GM19238 (cell line): ENCODE data around the gene C1QTNF12.

Experiments
- DNase-seq: peaks from one replicate; pipeline ENCODE4 v3.0.0; 2011; ENCODE audit warnings: low spot score; ENCODE audit not compliant: insufficient read length

Gene C1QTNF12

DNA sequence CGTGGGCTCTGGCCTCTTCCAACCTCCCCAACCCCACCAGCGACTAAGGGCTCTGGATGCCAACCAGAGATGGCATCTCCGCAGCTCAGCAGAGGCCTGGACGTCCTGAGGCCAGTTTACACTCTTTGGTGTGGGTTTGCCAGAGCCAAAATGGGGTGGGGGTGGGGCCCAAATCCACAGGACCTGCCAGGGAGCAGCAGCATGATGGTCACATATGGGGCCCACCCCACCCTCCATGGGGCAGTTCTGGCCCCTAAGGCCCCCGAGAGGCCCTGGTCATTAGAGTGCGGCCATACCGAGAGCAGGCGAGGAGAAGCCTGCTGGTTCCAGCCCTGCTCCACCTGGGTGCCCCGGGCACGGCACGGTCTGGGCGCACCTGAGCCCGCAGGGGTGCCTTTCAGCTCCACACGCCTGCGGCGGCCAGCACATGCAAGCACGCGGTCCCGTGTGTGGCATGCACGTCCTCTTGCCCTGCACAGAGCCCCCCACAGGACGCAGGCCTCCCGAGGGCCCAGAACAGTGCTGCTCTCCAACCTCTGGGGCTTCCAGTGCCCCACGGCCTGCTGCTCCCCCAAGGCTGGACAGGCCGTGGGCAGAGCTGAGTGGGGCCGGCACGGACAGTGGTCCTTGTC, 4.8 kb downstream of the C1QTNF12 start:
- no peak for DNase-seq

DNA sequence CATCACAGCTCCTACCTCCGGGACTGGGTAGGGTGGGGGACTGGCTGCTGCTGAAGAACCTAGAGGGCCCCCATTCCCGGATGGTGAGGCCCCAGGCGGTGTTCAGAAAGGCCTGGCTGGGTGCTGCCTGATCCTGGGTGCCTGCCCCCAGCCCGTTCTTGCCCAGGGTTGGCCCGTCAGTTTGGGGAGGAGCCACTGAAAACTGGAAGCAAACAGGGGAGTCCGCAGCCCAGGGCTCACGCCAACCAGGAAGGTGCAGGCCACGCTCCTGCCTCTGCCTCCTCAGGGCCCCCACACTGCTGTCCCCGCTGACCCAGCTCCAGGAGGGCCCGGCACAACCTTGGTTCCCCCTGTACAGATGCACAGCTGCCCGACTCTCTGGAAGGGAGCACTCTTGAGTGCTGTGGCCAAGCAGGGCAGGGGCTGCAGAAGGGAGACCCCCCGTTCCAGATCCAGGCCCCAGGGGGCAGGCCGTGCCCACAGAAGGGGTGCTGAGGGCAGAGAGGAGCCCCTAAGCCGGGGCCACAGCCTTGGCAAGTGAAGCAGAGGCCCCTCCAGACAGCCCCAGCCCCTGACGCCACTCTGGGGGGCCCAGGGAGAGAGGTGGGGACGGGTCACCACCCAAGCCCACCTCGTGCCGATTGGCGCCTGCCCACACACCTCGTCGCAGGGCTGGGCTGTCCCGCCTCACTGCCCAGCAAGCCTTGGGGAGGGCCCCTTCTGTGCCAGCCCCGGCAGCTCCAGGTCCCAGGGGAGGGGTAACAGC, 5.5 kb downstream of the C1QTNF12 start:
- DNase-seq: no peak

- DNase-seq: no peak
Observed at GRCh38 chr1:1240348-1240732, 6.2 kb downstream of the C1QTNF12 start.

- no peak for DNase-seq
Observed at GRCh38 chr1:1239614-1240347, 6.7 kb downstream of the C1QTNF12 start.

GRCh38 chr1:1239227-1239613, 7.3 kb downstream of the C1QTNF12 start:
- DNase-seq: no peak

DNA sequence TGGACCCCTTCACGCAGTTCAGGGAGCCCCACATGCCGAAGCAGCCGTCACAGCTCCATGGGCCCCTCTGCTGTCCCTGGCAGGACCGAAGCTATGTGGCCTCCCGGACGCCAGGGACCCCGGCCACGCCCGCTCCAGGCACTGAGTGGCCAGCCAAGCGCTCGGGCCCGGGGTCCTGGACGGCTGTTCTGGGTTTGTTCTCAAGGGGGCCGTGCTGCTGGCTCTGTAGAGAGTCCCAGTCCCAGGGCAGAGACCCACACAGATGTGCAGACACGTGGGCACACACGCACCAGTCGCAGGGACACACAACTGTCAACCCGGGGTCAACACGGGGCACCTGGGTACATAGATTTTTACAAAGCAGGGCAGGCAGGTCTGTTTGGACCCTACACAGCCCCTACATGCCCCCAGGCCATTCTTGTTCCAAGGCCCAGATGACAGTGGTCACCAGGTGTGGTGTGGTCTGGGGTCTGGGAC, 7.8 kb downstream of the C1QTNF12 start:
- DNase-seq: no peak

GRCh38 chr1:1237874-1238701, 8.4 kb downstream of the C1QTNF12 start:
- DNase-seq: no peak

- no peak for DNase-seq
Observed at GRCh38 chr1:1236945-1237873, 9.3 kb downstream of the C1QTNF12 start.

DNA sequence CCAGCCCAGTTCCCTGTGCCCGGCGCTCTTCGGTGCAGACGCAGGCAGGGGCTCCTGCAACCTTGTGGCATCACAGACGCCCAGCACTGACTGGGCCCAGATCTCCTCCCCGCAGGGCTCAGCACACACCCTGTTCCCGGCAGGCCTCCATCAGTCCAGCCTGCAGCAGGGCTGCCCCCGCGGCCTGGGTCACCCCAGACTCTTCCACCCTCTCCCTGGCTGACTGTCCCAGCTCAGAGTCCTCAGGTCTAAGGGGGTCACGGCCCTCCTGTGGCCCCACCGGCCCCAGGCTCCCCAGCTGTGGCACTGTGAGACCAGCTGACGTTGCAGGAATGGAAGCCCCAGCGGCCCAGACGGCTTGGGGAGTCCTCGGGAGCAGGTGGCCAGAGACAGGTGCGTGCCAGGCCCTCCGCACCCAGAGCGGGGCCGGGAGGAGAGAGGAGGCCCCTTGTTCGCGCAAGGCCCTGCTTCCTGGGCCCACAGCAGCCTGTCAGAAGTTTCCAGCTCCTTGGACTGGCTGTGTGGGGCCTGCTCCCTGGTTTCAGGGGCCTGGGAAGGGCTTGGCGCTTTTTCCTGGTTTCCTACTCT, 10.3 kb downstream of the C1QTNF12 start:
- DNase-seq: no peak

DNA sequence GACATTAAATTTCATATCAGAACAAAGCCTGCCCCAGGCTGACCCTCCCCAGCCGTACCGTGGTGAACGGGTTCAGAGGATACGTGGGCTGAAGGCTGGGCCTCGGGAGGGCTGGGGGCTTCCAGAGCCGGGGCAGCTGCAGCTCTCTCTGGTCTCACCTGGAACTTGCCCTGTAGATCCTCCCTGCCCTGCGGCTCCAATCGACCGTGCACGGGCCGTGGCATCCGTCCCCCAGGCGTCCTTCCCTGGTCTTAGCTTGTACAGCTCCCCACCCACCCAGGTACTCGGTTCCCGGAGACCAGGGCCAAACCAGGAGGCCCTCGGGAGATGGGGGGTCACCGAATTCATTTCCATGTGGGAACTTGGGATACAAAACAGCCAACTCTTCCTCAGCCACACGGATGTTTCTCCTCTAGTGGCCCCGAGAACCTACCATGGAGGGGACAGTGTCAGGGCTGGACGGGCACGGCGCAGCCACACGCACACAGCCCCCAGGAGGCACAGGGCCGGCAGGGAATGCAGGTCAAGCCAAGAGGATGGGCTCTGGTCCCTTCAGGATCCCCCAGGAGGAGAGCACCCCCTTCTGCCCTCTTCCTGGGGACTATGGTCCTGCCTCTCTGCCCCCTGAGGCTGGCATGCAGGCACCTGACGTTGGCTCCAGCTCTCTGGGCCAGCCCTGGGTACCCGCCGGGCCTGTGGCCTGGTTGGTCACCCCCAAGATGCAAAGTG, 11.3 kb downstream of the C1QTNF12 start:
- DNase-seq: no peak

DNA sequence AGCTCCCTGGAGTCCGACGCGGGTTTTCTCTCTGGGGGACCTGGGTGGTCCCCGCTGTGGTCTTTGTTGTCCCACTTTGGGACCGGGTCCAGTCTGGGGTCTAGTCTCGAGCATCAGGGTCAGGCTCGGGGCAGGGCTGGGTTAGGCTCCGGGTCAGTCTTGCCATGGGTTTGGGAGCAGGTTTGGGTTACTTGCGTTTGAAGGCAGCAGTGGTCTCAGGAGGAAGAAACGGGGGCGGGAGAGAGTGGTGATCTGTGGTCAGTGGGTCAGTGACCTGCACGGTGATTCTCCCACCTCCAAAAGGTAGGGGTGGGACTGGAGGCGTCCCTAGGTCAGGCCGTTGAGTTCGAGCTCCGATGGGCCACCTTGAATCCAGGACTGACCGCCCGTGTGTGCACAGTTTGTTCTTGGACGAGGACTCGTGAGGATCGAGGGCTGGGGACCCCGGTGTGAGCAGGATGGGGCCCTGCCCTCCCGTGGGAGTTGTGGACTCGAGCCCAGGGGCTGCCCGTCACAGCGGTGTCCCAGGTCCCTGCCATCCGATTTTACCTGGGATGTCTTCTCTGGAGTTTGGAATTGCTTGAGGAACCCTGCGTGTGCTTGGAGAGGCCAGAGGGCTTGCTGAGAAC, 12.2 kb downstream of the C1QTNF12 start:
- DNase-seq: no peak

DNA sequence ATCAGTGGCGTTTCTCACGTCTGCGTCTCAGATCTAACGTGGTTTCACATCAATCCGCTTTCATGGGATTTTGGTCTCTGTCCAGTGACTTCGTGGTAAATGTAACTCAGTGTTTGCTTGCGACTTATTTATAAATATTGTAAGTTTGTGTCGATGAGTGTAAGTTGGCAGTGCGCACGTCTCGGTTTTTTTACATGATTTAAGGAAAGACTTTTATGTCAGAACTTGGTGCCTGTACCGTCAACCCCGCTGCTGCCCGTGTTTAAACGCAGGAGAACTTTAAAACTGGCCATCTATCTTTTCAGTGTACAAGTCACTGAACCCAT, 13.0 kb downstream of the C1QTNF12 start:
- no peak for DNase-seq

GRCh38 chr1:1232796-1233566, 13.5 kb downstream of the C1QTNF12 start:
- no peak for DNase-seq

DNA sequence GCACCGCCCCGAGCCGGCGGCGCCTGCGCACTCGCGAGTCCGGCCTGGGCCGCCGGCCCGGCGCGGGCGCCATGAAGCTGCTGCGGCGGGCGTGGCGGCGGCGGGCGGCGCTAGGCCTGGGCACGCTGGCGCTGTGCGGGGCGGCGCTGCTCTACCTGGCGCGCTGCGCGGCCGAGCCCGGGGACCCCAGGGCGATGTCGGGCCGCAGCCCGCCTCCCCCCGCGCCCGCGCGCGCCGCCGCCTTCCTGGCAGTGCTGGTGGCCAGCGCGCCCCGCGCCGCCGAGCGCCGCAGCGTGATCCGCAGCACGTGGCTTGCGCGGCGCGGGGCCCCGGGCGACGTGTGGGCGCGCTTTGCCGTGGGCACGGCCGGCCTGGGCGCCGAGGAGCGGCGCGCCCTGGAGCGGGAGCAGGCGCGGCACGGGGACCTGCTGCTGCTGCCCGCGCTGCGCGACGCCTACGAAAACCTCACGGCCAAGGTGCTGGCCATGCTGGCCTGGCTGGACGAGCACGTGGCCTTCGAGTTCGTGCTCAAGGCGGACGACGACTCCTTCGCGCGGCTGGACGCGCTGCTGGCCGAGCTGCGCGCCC, 14.2 kb downstream of the C1QTNF12 start, which contains the start of gene B3GALT6:
B3GALT6 (plus strand) TSS at position 30 of the 588 bp plus-strand sequence; CDS start at position 72, 42 bp downstream.
- DNase-seq: no peak

GRCh38 chr1:1231400-1232207, 14.9 kb downstream of the C1QTNF12 start, which contains the start of gene SDF4:
SDF4 (minus strand) TSS chr1:1232001; CDS start chr1:1228772, 3,229 bp downstream.
- peak; percentile 100 for DNase-seq

DNA sequence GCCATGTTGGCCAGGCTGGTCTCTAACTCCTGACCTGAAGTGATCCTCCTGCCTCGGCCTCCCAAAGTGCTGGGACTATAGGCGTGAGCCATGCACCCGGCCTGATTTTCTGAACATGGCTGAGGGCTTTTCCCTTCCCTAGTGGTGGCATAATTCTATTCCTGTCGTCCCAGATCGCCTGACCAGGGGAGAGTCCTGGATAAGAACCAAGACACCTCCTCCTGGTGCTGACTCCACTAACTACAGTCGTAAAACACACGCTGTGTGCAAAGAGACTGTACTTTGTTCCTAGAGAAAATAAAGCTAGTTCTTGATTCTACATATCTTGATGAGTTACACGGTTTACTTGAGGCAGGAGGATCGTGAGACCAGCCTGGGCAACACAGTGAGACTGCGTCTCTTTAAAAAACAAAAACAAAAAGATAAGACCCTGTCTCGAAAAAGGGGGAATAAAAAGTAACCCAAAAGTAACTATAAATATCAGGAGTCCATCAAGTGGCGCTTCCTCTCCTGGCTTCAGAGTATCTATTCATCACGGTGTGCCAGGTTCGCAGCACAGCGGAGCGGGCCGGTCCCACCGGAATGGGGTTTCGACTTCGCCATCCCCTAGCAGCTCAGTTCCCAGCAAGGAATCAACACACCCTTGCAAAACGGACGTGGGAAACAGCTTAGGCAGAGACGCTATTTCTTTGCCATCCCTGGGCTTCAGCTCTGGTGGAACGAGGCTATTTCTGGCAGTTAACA, 15.7 kb downstream of the C1QTNF12 start:
- no peak for DNase-seq
